Measurements from ENCODE around the gene F13A1.

The F13A1 gene

DNA sequence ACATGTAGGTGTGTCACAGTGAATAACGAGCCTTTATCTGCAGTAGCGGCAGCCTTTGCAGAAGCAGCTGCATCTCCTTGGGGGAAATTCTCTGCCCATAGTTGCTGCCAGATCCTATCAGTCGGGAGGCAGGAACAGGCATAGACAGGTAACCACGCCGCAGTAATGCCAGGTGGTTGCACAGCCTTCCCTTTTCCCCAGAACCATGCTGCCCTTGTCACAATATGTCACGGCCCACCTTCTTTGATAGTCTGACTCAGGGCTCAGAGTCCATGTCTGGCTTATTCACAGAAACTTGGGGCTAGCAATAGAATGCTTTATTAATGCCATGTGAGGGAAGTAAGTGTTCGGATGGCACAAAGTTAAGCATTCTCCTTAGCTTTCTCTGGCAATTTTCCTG lies 76.6 kb downstream of the F13A1 start:
- no peak for DNase-seq (ENCODE audit: low read depth)

DNA sequence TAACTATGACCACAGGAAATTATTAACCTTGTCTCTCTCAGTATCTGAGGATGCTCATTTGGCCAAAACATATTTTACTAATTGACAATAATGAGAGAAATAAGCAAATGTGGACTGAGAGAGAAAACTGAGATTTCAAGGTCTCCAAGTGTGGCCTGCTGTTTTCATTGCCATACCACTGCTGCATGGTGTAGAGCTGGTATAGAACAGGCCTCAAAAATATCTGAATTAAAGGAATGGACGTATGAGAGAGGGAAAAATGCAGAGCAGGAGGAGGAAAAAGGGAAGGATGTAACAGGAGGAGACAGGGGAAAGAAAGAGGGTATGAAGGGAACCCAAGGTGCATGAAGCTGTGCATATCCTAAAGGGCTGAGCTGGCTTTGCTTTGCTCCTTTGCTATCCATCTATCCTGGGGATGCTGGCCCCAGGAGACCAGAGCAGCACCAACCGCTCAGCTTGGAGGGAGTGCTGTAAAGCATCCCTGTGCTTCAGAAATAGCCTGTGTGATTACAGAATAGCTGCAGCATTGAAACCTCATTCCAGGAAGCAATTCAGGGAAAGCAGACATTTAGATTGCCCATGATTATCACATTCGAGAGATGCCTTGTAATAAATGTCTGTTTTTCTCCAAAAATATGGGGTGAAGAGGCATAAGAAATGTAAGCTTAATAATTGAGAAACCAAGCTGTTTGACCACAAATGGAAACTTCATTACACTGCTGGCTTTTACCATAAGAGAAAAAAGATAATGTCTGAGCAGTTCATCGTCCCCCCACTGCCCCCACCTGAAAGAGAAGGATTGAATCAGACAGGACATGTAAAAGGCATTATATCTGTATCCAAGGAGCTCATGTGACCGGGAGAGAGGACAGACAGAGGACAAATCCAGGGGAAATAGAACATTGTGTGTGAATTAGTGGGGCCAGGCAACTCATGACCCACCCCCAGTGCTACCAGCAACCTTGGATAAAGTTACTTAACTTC lies 80.6 kb downstream of the F13A1 start:
- DNase-seq (ENCODE audit: low read depth): no peak

DNA sequence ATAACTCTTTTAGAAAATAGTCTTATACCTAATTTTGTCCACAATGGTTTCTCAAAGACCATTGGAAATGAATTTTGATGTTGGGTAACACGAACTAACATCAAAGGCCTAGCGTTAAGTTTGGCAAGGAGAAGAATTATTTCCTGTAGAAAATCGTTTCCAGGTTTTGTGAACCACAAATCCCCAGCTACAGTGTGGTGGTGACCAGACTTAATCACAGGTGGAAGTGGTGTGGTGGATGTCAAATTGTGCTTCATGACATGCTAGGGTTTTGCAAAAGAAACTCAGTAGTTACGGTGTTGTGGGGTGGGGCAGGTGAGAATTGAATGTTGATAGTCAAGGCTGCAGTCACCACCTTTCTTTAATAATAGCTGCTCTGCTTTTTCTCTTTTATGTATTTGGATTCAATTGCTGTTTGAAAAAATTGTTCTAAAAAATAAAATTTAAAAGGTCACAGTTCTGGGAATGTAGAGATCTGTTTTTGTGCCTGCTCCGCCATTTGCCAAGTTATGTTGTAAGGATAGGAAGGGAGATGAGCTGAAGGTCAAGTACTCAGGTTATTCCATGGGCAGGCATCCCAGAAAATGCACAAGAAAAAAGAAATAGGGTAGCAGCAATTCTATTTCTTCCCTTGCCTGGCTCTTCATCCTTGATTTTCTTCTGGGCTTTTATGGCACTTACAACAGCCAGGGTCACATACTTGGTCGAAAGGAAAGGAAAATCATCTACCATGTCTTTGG lies 83.6 kb downstream of the F13A1 start:
- DNase-seq (ENCODE audit: low read depth): no peak

DNA sequence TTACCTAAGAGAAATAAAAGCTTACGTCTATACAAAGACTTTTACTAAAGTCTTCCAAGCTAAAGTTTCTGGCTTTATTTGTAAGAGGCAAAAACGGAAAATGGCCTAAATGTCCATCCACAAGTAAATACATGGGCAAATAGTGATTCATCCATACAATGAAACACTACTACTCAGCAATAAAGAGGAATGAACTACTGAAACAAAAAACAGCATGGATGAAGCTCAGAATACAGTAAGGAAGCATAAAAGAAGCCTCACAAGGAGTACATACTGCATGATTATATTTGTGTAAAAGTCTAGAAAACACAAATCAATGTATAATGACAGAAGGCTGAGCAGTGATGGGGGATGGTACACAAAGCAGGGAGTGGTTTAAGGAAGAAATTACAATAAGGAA lies 84.7 kb downstream of the F13A1 start:
- no peak for DNase-seq (ENCODE audit: low read depth)

DNA sequence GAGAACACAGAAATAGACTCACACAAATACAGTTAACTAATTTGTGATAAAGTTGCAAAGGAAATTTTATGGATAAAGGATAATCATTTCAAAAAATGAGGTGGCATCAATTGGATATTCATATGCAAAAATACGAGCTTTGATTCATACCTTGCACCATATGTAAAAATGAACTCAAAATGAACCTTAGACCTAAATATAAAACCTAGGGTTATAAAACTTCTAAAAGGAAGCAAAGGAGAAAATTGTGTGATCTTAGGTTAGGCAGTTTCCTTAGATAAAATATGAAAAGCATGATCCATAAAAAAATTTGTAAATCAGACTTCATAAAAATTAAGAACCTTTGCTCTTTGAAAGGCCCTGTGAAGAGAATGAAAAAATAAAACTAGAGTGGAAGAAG lies 85.5 kb downstream of the F13A1 start:
- DNase-seq (ENCODE audit: low read depth): no peak

DNA sequence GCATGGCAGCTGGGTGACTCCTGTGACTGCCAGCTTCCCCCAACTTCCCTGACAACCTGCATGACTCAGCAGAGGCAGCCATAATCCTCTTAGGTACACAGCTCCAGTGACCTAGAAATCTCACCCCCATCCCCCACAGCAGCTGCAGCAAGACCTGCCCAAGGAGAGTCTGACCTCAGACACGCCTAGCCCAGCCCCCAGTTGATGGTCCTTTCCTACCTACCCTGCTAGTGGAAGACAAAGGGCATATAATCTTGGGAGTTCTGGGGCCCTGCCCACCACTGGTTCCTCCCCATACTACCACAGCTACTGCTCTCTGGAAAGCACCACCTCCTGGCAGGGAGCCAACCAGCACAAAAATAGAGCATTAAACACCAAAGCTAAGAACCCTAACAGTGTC lies 90.2 kb downstream of the F13A1 start:
- no peak for DNase-seq (ENCODE audit: low read depth)

DNA sequence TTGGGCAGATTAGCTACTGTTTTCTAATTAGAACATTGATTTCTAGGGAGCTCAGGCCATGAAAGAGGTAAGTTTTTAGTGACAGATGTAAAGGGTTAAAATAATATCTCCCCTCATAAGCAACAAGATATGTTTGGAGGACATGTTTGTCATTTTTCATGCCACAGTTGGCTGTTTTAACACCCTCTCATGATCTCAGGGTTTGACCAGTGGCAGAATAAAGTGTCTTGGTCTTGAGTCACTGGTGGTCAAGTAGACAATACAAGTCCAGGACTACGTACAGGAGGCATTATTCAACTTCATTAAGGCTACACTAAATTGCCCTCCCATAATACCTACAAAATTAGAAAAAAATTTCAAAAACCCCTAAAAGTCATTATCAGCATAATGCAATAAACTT lies 92.6 kb downstream of the F13A1 start:
- no peak for DNase-seq (ENCODE audit: low read depth)

DNA sequence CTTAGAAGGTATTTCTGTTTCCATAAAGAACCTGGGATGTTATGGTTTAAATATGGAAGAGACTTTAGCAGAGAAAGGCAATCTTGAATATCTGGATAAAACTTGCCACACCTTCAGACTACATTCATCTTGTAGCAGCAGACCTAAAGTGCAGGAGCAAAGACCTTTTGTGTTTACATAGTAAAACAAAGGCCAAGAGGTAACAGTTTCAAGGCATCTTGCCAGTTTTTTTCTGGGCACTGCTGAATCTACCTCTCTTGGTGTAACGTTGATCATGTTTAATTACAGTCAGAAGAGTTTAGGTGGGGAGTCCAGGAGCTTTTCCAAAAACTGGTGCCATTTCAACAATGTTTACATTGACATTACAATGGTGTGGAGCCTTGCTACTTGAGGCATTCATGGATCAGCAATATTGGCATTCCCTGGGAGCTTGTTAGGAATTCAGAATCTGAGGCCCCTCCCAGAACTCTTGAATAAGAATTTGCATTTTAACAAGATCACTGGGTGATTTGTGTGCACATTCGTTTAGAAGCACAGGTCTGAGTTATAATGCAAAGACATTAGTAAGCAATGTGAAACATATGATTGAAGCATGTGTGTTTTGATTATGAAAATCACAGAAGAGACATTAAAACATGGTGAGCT lies 94.5 kb downstream of the F13A1 start:
- DNase-seq (ENCODE audit: low read depth): no peak

DNA sequence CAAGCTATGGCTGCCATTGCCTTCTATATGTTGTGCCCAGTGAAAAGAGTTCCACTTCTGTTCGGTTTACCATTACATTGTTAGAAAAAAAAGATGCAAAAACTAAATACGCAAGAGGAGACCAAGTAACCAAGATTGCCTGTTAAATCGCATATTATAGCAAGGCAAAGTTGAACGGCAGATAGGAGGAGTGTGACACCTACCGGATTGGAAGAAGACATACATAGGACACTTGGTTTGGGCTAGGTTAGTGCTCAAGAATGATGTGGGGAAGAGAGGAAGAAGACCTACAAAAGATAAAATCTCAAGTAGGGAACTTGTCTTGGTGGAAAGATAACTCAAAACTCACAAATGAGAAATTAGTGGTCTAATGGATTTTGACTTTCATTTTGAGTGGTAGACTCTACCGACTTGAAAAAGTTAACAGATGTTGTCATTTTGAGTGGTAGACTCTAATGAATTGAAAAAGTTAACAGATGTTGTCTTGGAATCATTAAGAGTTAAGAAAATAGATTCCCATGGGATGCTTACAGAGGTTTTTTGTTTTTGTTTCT lies 95.5 kb downstream of the F13A1 start:
- no peak for DNase-seq (ENCODE audit: low read depth)

DNA sequence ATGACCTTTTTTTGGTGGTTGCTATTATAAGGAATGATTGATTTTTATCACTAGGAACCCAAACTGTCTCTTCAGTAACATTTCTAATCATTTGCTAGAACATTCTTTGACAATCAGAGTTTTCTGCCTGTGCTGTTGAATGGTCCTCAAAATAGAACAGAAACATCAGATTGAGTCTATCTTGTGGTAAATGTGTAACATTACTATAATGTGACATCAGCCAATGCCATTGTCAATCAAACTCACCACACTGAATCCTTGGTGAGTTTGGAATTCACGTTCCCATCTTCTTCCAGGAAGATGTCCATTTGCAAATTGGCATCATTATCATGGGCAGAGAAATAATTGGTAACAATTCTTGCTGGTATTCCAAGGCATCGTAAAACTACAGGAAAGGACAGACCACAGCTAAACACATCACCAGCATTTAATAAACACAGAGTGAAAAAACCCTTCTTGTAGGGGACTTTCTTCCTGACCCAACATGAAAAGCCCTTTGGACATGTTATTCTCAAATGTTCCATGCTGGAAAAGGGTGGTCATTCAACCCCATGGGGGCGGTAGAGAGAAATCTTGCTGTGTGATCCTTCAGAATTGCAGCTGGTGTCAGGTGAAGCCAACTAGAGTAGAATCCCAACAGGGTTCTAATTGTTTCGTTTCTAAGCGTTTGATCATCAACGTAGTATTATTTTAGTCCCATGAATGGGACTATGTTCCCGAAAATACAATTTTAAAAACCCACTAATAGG lies 98.5 kb downstream of the F13A1 start:
- no peak for DNase-seq (ENCODE audit: low read depth)

DNA sequence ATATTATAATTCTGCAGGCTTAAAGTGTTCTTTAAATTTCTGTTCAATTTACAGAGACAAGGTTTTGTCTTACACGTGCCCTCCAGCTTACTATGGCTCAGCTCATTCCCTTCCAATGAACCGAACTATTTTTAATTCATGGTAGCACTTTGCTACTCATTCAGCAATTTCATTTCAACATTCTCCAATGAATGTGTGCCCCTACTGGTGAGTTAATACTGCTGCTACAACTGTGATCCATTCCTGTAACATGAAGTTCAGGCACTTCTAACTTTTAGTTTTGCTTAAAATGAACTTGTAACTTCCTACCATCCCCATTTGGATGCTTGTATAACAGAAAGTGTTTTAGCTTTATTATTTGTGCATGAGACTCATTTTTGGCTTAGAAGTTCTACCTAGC lies 99.7 kb downstream of the F13A1 start:
- no peak for DNase-seq (ENCODE audit: low read depth)

DNA sequence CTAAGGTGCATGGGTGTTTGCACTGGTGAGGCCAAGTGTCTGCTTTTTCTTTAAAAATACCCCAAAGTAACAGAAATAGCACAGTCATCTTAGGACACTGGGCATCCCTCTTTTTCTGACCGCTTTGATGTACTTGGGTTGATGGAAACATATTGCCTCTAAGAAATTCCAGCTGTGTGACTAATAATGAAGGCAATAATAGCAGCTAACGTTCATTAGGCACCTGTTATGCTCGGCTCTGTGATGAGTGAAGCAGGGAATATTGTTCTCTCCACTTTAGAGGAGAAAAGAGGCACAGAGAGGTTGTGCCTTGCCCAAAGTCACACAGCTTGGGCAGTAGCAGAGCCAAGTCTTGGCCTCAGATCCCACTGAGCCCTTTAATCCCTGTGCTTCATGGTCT lies 100.7 kb downstream of the F13A1 start:
- DNase-seq (ENCODE audit: low read depth): no peak

DNA sequence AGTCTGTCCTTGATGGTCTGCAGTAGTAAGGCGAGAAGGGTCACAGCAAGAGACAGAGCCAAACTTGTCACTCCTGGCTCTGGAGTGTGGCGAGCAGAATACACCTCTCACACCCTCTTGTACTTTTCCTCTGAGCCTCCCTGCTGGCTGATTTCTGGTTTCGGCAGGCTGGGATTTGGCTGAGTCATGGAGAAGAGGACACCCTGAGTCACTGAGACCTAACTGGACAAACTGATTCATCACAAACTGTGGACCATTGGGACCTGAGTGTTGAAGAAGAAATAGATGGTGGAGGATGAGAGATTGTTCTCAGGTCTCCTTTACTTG lies 101.7 kb downstream of the F13A1 start:
- no peak for DNase-seq (ENCODE audit: low read depth)

DNA sequence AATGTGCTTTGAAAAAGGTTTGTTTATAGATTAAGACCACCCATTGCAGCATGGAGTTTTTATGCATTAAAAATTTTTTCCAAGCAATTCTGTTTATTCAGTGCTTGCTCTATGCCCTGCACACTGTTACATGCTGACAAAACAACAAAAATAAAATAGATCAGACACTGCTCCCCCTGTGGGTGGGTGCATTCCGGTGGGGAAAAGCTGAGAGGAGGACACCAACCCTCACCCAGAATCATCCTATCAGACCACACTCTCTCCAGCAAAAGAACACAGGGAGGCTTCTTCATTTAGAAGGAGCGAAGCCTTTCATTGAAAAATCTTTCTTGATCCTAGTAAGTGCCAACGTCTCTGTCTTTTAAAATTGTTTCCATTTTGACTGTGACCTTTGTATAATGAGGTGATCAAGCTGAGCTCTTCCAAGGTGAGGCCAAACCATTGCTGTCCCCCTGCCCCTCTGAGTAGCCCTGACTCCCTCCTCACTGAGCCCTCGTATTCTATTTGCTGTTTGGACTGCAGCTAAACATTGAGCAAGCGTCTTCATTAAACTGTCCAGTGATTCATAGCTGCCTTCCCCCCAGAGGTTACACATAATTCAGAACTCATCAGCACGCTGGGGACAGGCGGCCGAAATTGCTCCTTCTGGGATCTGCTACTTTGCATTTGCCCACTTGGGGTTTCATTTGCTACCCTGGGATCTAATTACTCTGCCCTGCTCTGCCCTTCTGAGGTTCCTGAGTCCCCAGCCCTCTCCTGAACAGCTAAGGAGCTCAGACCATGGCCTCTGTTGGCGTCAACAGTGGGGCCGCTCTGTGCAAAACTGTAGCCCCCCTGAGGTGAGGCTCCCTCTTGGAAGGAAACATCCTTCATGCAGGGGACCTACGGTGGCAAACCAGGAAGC lies 102.4 kb downstream of the F13A1 start:
- DNase-seq (ENCODE audit: low read depth): no peak

DNA sequence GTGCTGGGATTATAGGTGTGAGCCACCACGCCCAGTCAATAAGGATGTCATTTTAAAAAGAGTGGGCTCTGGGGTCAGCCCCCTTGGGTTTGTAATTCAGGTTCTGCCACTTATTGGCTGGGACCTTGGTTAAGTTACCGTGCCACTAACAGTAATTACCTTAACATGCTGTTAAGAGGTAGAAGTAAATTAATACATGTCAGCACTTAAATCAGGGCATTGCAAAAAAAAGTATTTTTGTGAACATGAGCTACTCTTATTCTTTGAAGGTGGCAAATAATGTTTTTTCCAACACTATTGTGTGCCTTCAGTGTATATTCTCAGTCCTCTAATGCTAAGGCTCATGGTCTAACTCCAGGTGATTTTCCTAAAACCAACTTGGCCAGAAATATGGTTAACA lies 109.5 kb downstream of the F13A1 start:
- DNase-seq (ENCODE audit: low read depth): no peak

DNA sequence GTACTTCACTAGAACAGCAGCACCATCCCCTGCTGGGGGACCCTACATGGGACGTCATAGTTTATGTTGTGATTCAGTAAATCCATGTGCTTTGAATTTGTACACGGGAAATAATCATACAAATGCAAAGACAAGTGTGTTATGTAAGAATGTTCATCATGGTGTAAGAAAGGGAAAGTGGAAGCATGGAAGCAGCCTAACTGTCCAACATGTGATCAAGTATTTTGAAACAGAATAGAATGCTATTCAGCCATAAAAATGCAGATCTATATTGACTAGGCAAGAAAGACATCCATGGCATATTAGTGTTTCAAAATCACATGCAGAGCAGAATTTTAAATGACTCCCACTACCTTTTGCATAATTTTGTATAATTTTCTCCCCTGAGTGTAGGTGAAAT lies 117.6 kb downstream of the F13A1 start:
- no peak for DNase-seq (ENCODE audit: low read depth)

DNA sequence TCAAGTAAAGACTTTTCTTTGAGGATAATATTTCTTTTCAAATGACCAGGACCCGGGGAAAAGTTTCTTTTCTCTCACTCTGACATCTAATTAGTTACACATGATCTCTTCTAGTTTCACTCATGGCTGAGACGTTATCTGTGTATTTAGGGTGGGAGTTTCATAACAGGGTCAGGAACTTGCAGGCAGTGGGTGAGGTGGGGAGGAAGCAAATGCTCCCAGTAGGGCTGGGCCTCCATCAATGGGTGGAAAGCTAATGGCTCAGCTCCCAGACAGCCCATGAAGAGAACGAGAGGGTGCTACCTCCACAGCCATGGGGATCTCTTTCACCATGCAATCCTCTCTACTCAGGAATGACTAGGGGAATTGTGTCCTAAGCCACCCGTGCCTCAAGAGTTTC lies 119.3 kb downstream of the F13A1 start:
- DNase-seq (ENCODE audit: low read depth): no peak

DNA sequence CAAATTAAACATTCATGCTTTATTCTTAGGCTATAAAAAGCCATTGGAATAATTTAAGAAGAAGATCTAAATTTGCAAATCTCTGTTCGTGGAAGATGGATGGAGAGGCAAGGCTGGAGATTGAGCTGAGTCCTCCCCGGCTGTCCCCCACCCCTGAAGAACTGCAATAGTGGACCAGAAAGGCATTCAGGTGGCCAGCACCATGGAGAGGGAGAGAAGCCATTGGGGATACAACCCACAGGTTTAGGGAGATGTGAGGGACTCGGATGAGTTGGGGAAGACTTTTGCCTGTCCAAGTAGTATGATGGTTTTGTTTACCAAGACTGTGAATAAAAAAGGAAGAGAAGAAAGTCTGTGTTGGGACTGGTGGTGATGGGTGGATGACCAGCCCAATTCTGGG lies 120.8 kb downstream of the F13A1 start:
- no peak for DNase-seq (ENCODE audit: low read depth)

DNA sequence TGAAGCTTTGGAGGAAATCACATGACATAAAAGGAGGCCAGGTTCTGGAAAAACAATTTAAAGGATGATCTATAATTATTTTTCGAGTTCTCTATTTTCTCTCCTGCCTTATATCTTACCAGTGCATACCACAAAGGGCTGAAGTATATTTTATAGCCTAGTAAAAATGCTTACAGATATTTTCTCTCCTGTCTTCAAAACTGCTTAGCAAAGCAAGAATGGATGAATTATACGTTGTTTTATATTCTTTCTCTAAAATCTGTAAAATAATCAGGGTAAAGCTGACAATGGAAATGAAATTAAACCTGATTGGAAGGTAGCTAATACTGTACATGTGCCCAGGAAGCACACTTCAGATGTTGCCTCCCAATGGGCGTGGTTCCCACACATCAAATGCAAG lies 123.7 kb downstream of the F13A1 start:
- DNase-seq (ENCODE audit: low read depth): no peak

DNA sequence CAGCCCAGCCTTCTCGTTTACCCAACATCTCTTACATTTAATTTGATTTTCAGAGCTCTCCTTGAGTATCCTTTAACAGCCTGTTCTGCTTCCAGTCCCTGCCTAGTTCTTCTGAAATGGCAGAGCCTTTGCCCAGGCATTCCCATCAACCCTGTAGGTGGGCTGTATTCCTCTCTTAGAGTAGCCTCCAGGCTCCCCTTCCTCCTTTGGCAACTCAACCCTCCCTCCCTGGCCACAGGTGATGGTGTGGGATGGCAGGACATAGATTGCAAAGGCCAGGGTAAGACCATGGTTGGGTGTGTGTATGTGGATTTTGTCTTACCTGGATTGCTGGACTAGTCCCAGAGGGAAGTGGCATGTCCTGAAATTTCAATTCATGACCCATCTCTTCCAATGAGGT lies 125.4 kb downstream of the F13A1 start:
- no peak for DNase-seq (ENCODE audit: low read depth)

DNA sequence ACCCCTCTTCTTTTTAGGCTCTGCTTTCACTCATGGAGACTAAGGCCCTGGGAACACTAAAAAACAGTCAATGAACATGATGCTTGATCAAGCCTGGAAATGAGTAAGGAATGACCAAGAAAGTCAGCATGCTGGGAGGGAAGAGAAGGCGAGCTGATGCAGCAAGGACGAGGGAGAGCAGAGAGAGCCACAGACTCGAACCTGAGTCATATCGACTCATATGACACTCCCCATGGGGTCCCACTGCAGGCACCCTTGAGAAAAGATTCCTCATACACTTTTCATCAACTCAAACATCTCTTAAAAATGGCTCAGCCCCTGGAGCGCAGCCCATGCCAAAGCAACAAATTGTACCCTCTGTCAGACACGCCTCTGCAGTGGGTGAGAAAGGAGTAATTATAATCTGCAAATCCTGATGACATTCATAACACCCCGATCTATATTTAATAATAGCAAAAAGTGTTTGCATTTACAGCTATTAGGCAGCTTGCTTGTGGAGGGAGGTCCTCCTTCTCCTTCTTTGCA lies 127.2 kb downstream of the F13A1 start:
- DNase-seq (ENCODE audit: low read depth): no peak

Data from fibroblast of gingiva (primary cell).